HepG2 (cell line): ENCODE measurements around the gene DNAJC11. TPM values are rescaled to one million over a fixed set of nuclear protein-coding genes. Genes with fewer than 3 reads are reported as not detected.

Source experiments
- AGO2 ChIP-seq: fragments of 200-400 bp; formaldehyde crosslinking; optimal IDR thresholded peaks from 2 replicates; pipeline ENCODE3; 2017; ENCODE audit warnings: mild to moderate bottlenecking, low read depth, low read length, moderate library complexity
- ARID4A ChIP-seq: sonication (generic); formaldehyde crosslinking; IDR thresholded peaks from 2 replicates; pipeline ENCODE4 v1.5.0; 2020; ENCODE audit warnings: mild to moderate bottlenecking, missing genetic modification reagents, borderline replicate concordance
- BORCS8-MEF2B ChIP-seq: sonication (generic); formaldehyde crosslinking; IDR thresholded peaks from 2 replicates; pipeline ENCODE4 v1.8.0; 2022; ENCODE audit warnings: mild to moderate bottlenecking, missing genetic modification reagents
- CEBPB ChIP-seq: IDR thresholded peaks from 2 replicates; pipeline ENCODE4 v1.6.1; 2011; ENCODE audit warnings: low read depth, low read length, improper control_type of control experiment, borderline replicate concordance
- CENPT ChIP-seq: sonication (generic); formaldehyde crosslinking; IDR thresholded peaks from 2 replicates; pipeline ENCODE4 v1.8.0; 2022; ENCODE audit warnings: low read depth, mild to moderate bottlenecking, moderate library complexity, missing genetic modification reagents
- HIVEP1 ChIP-seq: sonication (generic); formaldehyde crosslinking; IDR thresholded peaks from 2 replicates; pipeline ENCODE4 v1.4.0; 2020; ENCODE audit warnings: mild to moderate bottlenecking, missing genetic modification reagents
- MLLT10 ChIP-seq: sonication (generic); formaldehyde crosslinking; IDR thresholded peaks from 2 replicates; pipeline ENCODE4 v1.4.0; 2020; ENCODE audit warnings: missing genetic modification reagents
- POGK ChIP-seq: sonication (generic); formaldehyde crosslinking; conservative IDR thresholded peaks from 2 replicates; pipeline ENCODE4 v1.8.0; 2022; ENCODE audit warnings: mild to moderate bottlenecking, moderate library complexity, missing genetic modification reagents
- POLR2A ChIP-seq, 2 experiments: IDR thresholded peaks; 2 replicates each; pipeline ENCODE4 v1.6.1; 2011; ENCODE audit warnings: low read depth in 2 of 2, low read length in 2 of 2, mild to moderate bottlenecking in 1 of 2, moderate library complexity in 1 of 2; ENCODE audit not compliant: insufficient read depth in 1 of 2
- RAD21 ChIP-seq: fragments of 450-650 bp; formaldehyde crosslinking; IDR thresholded peaks from 2 replicates; pipeline ENCODE4 v1.5.0; 2020; ENCODE audit warnings: mild to moderate bottlenecking
- REPIN1 ChIP-seq: sonication (generic); formaldehyde crosslinking; IDR thresholded peaks from 2 replicates; pipeline ENCODE4 v1.8.0; 2022; ENCODE audit warnings: missing genetic modification reagents, low read depth, mild to moderate bottlenecking, borderline replicate concordance
- SAP130 ChIP-seq: IDR thresholded peaks from 2 replicates; pipeline ENCODE4 v1.6.1; 2016; ENCODE audit warnings: low read depth
- TMF1 ChIP-seq: sonication (generic); formaldehyde crosslinking; IDR thresholded peaks from 2 replicates; pipeline ENCODE4 v1.8.1; 2022; ENCODE audit warnings: low read depth, missing genetic modification reagents
- XRCC5 ChIP-seq: fragments of 200-400 bp; formaldehyde crosslinking; optimal IDR thresholded peaks from 2 replicates; pipeline ENCODE3; 2017; ENCODE audit warnings: mild to moderate bottlenecking, low read length
- ZBED4 ChIP-seq: sonication (generic); formaldehyde crosslinking; IDR thresholded peaks from 2 replicates; pipeline ENCODE4 v1.4.0; 2020; ENCODE audit warnings: missing genetic modification reagents, borderline replicate concordance
- ZMAT3 ChIP-seq: sonication (generic); formaldehyde crosslinking; conservative IDR thresholded peaks from 2 replicates; pipeline ENCODE4 v1.7.0; 2021; ENCODE audit warnings: missing genetic modification reagents
- ZNF205 ChIP-seq: IDR thresholded peaks from 2 replicates; pipeline ENCODE4 v1.6.1; 2018; ENCODE audit warnings: missing biosample characterization, missing genetic modification reagents
- ZNF260 ChIP-seq: sonication (generic); formaldehyde crosslinking; IDR thresholded peaks from 2 replicates; pipeline ENCODE4 v1.4.0; 2020; ENCODE audit warnings: missing genetic modification reagents, low read depth, mild to moderate bottlenecking, borderline replicate concordance
- ZNF317 ChIP-seq: sonication (generic); formaldehyde crosslinking; IDR thresholded peaks from 2 replicates; pipeline ENCODE4 v1.5.0; 2020; ENCODE audit warnings: mild to moderate bottlenecking, missing genetic modification reagents
- ZNF781 ChIP-seq: sonication (generic); formaldehyde crosslinking; IDR thresholded peaks from 2 replicates; pipeline ENCODE4 v1.5.1; 2020; ENCODE audit warnings: borderline replicate concordance, mild to moderate bottlenecking, missing genetic modification reagents; ENCODE audit errors: not compliant biosample characterization
- polyA plus RNA-seq, 8 experiments: library from polyadenylated mRNA; depleted of rRNA in 3 of 8; stranded (reverse) in 7 of 8; unstranded in 1 of 8; fragments of >200 nt; fragmentation: Illumina TruSeq in 4 of 8; extraction: Trizol in 4 of 8; gene quantifications; 2 replicates each; pipeline versions ENCODE4 v1.2.1 to v1.2.3, GENCODE V29; 2011 to 2016; ENCODE audit warnings: low read depth in 4 of 8, missing spikeins in 1 of 8, mixed read lengths in 1 of 8; ENCODE audit not compliant: insufficient read depth in 1 of 8
- total RNA-seq, 5 experiments: library from RNA; depleted of rRNA; stranded (reverse); fragments of >200 nt; fragmentation: Illumina TruSeq; extraction: Trizol; gene quantifications; 2 replicates each; pipeline ENCODE4 v1.2.3, GENCODE V29; 2016; ENCODE audit warnings: low read depth in 1 of 5

The DNAJC11 gene
- total and polyA plus RNA-seq, 2 of the 13 experiments (the other 11 are each of a cell fraction or from before 2014, with no cell fraction given), result 25.1 to 47.6 TPM

- no peak for TF ChIP-seq ZBED4 (CRISPR knock-in tag)
- no peak for TF ChIP-seq MLLT10 (CRISPR knock-in tag)
- peak in 1 of 2 experiments; percentile 36; a peak in 2 of 4 replicates for TF ChIP-seq POLR2A (IDR thresholded peaks at IDR 0.05; ENCODE audit: insufficient read depth in 1 of 2, low read depth in 2 of 2, low read length in 2 of 2)
- TF ChIP-seq AGO2, result peak; percentile 98
- peak; percentile 46 for TF ChIP-seq XRCC5
- TF ChIP-seq ZNF205, result no peak
- TF ChIP-seq TMF1 (CRISPR knock-in tag), result 0 out of 2 replicates have a peak, but pooled peaks have one; percentile 46
- 0 out of 2 replicates have a peak, but pooled peaks have one; percentile 45 for TF ChIP-seq BORCS8-MEF2B (CRISPR knock-in tag)
- 0 out of 2 replicates have a peak, but pooled peaks have one; percentile 35 for TF ChIP-seq CENPT (CRISPR knock-in tag)
- TF ChIP-seq ARID4A, result peak; percentile 23; the same call in 1 of the 2 replicates
- no peak for TF ChIP-seq ZNF781 (CRISPR knock-in tag)
- no peak for TF ChIP-seq ZNF260 (CRISPR knock-in tag)
- peak; percentile 82 for TF ChIP-seq RAD21 (CRISPR knock-in tag)
- TF ChIP-seq ZNF317 (CRISPR knock-in tag), result no peak
- no peak for TF ChIP-seq REPIN1 (CRISPR knock-in tag)
- 0 out of 2 replicates have a peak, but pooled peaks have one; percentile 36 for TF ChIP-seq HIVEP1
- 0 out of 2 replicates have a peak, but pooled peaks have one; percentile 20 for TF ChIP-seq SAP130
- TF ChIP-seq CEBPB, result no peak
- 0 out of 2 replicates have a peak, but pooled peaks have one; percentile 47 for TF ChIP-seq POGK (CRISPR knock-in tag)
- no peak for TF ChIP-seq ZMAT3 (CRISPR knock-in tag)
Observed at GRCh38 chr1:6634371-6635052, 67.1 kb downstream of the DNAJC11 start (continued).
